Stimulated activated CD4-positive, alpha-beta T cell treated with anti-CD3 and anti-CD28 coated beads, Interleukin-4, amount 100 ng/mL, for 48 hours (primary cell): ENCODE data around the gene ZFAND5.

ENCODE experiments used
- DNase-seq, 2 donors: peaks; one replicate each; pipeline ENCODE4 v3.0.0-alpha.2; 2020; ENCODE audit warnings: low read depth in 2 of 2

Gene ZFAND5

DNA sequence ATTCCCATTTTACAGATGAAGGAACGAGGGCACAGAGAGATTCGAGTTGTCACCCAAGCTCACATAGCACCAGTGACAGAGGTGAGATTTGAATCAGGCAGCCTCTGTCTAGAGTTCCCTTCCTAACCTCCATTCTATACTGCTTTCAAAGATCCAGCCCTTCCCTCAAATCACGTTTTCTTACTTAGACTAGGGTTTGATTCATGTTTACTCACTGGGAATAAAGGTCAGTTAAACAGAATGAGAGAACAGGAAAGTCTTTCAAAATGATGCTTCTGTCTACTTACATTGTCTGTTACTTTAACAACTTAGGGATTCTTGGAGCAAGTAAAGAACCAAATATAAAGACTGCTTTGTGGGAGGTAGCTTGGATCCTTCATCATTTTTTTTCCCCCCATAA, 40.0 kb downstream of the ZFAND5 start:
- DNase-seq, result no peak

DNA sequence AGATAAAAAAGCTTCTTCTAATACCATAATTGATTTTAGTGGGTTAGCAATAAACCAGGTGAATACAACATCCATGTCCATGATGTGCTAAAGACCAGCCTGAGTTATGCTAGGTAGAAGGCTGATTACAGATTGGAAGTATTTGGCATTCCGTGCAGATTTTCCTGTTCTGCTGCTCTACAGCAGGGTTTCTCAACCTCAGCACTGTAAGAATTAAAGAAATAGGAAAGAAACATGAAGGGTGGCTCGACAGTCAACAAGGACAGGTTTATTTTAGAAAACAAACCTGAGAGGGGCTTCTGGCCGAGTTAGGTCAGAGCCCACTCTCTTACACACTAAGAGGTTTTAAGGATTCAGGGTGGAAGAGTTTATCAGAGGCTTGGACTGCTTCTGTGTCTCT, 42.3 kb downstream of the ZFAND5 start:
- no peak for DNase-seq

DNA sequence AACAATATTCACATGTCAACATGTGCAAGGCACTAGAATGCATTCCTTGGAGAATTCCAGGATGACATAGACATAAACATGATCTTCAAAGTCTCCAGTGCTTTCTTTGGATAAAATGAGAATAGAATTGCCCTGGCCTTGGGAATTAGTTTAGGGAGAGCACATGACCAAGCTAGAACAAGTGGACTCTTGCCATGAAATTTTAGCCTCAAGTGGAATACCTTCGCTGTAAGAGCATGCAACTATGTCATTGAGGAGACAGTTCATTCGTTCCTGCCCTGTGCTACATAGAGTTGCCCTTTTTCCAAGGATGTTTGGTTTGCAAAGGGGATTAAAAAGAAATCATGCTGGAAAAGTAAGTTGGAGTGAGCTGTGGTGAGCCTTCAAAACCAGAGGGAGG, 42.7 kb downstream of the ZFAND5 start:
- DNase-seq, result no peak

DNA sequence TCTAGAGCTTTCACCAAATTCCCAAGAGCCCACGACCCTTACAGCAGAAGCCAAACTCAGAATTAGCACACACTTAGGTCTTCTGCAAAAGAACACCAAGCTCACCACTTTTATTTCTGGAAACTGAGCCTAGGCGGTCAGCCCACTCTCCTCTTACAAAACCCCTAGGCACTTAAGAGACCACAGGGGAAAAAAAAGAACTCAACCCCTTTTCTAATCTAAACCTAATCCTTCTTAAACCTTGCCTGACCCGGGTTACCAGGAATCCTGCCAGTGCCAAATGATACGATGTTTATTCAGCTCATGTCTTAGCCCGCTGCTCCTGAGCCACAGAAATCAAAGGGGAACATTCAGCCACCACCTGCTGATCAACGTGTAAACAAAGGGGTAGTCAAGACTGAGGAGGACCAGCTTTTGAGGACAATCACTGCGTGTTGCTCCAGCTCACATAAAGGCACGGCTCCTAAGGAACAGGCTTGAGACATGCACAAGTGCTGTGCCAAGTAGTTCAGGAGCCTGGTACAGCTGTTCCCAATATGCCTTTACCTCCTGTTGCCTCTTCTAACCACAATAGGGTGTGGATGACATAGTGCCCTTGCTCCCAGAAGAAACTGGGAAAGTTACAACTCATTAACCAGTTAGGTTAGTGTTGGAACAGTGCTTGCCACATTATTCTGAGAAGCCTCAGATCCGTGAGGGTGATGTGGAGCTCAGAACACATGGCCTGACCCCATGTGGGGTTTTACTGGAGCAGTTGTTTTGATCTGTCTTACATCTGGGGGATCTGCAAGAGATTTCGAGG, 49.3 kb downstream of the ZFAND5 start:
- DNase-seq, result no peak

DNA sequence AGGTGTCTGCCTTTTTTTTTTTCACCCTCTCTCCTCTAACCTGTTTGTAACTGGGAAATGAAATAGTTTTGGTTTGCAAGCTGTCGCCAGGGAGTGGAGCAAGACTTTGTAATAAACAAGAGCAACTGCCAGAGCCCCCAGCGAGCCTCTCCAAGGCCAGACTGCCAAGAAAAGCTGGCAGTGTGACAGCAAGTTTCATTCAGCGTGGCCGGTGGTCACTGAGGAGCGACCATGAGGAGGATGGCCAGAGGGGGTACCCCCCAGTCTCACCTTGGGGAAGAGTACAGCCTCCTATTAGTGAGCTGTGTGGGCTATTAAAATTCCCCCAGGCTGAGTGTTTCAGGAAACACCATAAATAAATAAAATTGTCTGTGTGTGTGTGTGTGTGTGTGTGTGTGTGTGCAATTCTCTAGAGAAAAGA, 49.9 kb downstream of the ZFAND5 start:
- no peak for DNase-seq

DNA sequence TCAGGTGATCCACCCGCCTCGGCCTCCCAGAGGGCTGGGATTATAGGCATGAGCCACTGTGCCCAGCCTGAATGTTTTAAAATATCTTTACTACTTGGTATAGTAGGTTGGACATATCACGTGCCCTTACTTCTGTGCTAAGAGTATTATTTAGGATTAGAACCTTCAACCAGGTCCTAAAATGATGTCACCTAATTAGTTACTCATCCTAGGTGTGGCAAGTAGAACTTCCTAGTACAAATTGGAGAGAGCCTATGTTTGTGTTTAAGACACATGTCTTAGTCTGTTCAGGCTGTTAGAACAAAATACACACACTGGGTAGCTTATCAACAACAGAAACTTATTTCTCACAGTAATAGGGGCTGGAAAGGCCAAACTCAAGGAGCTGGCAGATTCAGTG, 51.5 kb downstream of the ZFAND5 start:
- no peak for DNase-seq

DNA sequence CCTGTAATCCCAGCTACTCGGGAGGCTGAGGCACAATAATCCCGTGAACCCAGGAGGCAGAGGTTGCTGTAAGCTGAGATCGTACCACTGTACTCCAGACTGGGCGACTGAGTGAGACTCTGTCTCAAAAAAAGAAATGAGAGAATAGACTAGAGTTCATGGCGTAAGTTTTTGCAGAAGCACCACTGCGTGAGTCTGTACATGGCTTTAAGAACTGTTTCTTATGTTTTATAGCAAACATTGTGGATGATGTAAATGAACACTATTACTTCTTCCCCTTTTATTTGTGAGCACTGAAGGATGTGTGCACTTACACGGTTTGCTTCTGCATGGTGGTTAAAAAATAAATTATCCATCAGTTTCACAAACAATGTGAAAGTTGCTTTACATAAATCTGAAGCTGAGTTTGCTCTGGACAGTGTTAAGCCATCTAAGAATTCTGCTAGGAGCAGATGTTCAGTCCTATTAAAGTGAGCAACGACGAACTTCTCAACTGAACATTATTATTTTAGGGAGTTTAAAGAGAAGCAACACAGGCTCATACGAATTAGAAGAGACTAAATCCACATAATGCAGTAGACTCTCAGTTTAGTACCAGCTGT, 52.5 kb downstream of the ZFAND5 start:
- DNase-seq, result no peak

DNA sequence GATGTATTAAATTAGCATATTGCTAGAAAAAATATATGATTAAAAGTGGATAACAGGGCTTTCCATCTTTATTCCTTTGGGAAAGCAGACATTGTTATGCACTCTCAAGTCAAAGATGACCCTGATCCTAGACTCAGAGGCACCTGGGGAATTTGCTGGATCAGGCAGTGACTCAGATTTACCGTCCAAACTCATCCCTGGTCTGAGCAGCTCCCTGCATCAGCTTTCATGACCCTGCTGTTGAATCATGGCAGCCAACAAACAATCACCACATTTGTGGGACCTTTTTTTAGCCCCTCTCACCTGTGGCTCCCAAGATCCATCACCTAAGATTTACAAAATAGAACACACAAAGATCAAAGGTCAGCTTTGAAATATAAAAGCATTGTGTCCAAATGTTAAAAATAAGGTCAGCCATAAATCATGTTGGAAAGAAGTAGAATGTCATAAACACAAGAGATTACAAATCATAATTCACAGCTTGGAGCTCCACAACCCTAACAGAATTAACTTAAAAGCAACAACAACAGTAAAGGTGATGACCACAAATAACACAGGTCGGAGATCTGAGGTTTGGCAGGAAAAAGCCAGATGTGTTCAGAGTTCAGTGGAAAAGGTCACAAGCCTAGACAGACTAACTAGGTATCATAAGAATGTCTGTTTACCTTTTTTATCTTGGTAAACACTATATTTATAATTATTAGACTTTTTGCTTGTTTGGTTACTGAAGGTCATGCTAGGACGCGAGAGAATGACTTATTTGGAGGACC, 55.5 kb downstream of the ZFAND5 start:
- no peak for DNase-seq

DNA sequence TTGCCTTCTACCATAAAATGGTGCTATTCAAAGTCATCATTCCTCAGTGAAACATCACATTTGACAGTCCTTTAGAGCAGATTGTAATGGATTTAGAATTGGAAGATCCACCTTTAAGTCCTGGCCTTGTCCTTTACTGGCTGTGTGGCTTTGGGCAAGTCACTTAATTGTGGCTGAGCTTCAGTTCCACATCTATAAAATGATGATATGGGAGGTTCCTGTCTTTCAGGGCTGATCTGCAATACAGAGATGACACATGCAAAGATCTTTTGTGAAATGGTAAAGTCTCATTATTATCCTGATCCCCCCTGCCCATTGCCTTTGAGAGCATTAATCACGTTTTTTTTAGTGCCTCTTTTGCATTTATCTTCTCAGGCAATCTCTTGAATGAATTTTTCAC, 58.2 kb downstream of the ZFAND5 start:
- DNase-seq, result no peak

DNA sequence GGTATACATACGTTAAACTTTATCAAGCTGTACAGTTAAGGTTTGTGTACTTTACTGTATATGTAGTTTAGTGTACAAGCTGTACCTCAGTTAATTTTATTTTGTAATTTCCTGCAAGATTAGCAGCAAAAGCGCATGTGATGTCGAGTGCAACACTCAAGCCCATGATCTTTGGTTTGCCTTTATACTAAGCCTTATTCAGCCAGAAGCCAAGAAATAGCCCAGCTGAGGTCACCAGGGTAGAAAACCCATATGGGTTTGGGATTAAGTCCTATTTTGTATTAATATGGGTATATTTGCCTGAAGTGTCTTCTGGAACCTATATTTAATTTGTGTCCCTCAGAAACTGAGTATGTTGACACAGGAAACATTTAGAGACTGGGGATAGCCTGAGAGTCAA, 59.3 kb downstream of the ZFAND5 start:
- DNase-seq, result no peak

DNA sequence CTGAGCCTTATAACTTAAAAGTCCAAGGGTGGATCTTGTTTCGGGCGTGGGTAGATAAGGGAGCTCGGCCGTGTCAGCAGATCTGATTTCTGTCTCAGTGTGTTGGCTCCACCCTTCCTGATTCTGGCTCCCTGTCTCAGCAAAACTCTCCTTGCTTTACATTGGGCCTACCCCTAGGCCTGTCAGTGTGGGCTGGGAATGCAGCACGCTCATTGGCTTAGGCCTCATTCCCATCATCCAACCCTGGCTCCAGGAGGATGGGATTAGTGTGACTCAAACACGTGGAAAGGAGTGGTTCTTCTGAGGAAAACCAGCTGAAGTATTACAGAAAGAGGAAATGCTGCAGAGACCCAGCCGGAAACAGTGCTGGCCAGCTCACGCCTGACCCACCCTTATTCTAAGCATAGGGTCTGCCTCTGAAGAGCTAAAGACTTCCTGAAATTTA, 59.9 kb downstream of the ZFAND5 start:
- no peak for DNase-seq

DNA sequence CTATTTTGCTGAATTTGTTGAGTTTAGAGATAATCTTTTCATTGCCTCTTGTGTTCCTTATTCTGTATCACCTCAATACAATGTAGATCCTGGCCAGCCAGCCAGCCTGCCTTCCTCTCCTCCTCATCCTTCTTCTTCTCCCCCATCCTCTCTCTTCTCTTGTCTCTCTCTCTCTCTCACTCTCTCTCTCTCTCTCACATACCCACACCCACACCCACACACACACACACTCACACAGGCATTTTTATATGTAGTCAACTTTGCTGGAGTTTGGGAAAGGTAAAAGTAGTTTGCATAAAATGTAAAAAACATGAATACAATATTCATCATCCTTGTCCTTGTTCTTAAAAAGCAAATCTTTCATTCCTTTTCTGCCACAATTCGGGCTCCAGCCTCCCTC, 60.5 kb downstream of the ZFAND5 start:
- no peak for DNase-seq
